Thyroid gland (tissue), 4 donors: ENCODE measurements around the gene MAGI1.

Experiments
- CTCF ChIP-seq, 6 experiments: fragments of 200-600 bp in 3 of 6; fragments of 450-650 bp in 3 of 6; sonication (generic) in 3 of 6; IDR thresholded peaks; one replicate each; pipeline ENCODE4 v1.5.1; 2016 to 2019; ENCODE audit warnings: antibody characterized with exemption in 6 of 6, mild to moderate bottlenecking in 2 of 6, inconsistent platforms in 1 of 6, moderate library complexity in 1 of 6
- POLR2A ChIP-seq, 2 donors: fragments of 450-650 bp; IDR thresholded peaks; one replicate each; pipeline ENCODE4 v1.6.1; 2017; ENCODE audit warnings: antibody characterized with exemption in 2 of 2, mild to moderate bottlenecking in 2 of 2, moderate library complexity in 1 of 2

GRCh38 chr3:65595222-65596028, 443.3 kb downstream of the MAGI1 start:
- TF ChIP-seq CTCF (IDR thresholded peaks at IDR 0.05), result no peak
- TF ChIP-seq POLR2A (IDR thresholded peaks at IDR 0.05), result no peak
